Mammary epithelial cell (primary cell): Measurements from ENCODE around the gene GPR173.

Experiments used
- EZH2 ChIP-seq: IDR thresholded peaks from 2 replicates; pipeline ENCODE4 v1.6.1; 2012; ENCODE audit warnings: low read length, inconsistent platforms, borderline replicate concordance
- TF ChIP-seq, protein P1 (sequence below), 2 donors: IDR thresholded peaks in 1 of 2; conservative IDR thresholded peaks in 1 of 2; 2 replicates each; pipeline ENCODE4 v1.5.1; 2011 to 2012; ENCODE audit warnings: inconsistent platforms in 2 of 2, low read length in 2 of 2, mild to moderate bottlenecking in 2 of 2, control low read depth in 1 of 2, low read depth in 1 of 2; ENCODE audit not compliant: insufficient read depth in 1 of 2; ENCODE audit errors: extremely low read depth in 1 of 2

DNA sequence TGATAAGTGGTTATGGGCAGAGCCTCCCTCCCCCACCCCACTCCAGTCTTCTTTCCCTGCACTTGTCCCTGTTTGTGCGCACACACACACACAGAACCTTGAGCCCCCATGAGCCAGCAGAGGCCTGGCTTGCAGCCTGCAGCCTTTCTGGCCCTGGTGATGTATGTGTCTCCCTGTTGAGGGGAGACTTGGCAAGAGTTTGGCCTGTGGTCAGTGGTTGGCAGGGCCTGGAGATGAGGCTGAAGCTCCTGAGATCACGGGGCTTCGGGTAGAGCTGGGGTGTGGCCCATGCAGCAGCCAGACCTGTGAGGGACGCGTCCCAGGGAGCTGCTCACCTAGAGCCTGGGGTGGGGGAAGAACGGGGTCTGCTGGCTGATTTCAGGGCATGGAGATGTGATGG, 2.3 kb downstream of the GPR173 start:
- TF ChIP-seq, protein P1, sequence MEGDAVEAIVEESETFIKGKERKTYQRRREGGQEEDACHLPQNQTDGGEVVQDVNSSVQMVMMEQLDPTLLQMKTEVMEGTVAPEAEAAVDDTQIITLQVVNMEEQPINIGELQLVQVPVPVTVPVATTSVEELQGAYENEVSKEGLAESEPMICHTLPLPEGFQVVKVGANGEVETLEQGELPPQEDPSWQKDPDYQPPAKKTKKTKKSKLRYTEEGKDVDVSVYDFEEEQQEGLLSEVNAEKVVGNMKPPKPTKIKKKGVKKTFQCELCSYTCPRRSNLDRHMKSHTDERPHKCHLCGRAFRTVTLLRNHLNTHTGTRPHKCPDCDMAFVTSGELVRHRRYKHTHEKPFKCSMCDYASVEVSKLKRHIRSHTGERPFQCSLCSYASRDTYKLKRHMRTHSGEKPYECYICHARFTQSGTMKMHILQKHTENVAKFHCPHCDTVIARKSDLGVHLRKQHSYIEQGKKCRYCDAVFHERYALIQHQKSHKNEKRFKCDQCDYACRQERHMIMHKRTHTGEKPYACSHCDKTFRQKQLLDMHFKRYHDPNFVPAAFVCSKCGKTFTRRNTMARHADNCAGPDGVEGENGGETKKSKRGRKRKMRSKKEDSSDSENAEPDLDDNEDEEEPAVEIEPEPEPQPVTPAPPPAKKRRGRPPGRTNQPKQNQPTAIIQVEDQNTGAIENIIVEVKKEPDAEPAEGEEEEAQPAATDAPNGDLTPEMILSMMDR (conservative IDR thresholded peaks at IDR 0.05 in 1 of 2, IDR thresholded peaks at IDR 0.05 in 1 of 2; ENCODE audit: extremely low read depth in 1 of 2, insufficient read depth in 1 of 2, low read depth in 1 of 2, low read length in 2 of 2): no peak
- no peak for TF ChIP-seq EZH2
